ENCODE results near the gene GAMT. TPM values are rescaled to one million over a fixed set of nuclear protein-coding genes. Genes with fewer than 3 reads are reported as not detected.

The GAMT gene
- total and polyA plus RNA-seq, 2 of the 13 experiments (the other 11 are each of a cell fraction or from before 2014, with no cell fraction given) = 115 to 124 TPM

- H3K27me3 ChIP-seq (ENCODE audit: control insufficient read depth in 1 of 2, insufficient read depth in 2 of 2, low read length in 2 of 2) = peaks cover 15 to 61% of the 10 kb centered on the region in 2 experiments
- DNase-seq (ENCODE audit: low spot score) (no peak), ATAC-seq (no peak), FAIRE-seq (no peak)
- H3K9ac ChIP-seq (ENCODE audit: insufficient read depth, low read depth, low read length) = no peak overlapping the region
- no peak overlapping the region for H3K4me3 ChIP-seq (replicated peaks in 1 of 3; ENCODE audit: insufficient read depth in 1 of 3, low read depth in 2 of 3, low read length in 3 of 3)
- no peaks in the 10 kb centered on the region for H3K79me2 ChIP-seq (ENCODE audit: insufficient read depth, low read length)
- ChIA-PET POLR2A (no interaction called here), CTCF (ENCODE audit: low intra/inter-chr PET ratio, low total read pairs) (no interaction called here)
- H3K9me3 ChIP-seq (ENCODE audit: low read length) = no peaks in the 10 kb centered on the region
- no peak overlapping the region for H3K27ac ChIP-seq (ENCODE audit: extremely low read length, insufficient read depth, low read length)
- no peak for TF ChIP-seq NFKB2 (CRISPR knock-in tag; IDR thresholded peaks at IDR 0.05; ENCODE audit: borderline replicate concordance)
- no peak for TF ChIP-seq RFXAP (CRISPR knock-in tag; IDR thresholded peaks at IDR 0.05; ENCODE audit: borderline replicate concordance)
- TF ChIP-seq, protein P1, sequence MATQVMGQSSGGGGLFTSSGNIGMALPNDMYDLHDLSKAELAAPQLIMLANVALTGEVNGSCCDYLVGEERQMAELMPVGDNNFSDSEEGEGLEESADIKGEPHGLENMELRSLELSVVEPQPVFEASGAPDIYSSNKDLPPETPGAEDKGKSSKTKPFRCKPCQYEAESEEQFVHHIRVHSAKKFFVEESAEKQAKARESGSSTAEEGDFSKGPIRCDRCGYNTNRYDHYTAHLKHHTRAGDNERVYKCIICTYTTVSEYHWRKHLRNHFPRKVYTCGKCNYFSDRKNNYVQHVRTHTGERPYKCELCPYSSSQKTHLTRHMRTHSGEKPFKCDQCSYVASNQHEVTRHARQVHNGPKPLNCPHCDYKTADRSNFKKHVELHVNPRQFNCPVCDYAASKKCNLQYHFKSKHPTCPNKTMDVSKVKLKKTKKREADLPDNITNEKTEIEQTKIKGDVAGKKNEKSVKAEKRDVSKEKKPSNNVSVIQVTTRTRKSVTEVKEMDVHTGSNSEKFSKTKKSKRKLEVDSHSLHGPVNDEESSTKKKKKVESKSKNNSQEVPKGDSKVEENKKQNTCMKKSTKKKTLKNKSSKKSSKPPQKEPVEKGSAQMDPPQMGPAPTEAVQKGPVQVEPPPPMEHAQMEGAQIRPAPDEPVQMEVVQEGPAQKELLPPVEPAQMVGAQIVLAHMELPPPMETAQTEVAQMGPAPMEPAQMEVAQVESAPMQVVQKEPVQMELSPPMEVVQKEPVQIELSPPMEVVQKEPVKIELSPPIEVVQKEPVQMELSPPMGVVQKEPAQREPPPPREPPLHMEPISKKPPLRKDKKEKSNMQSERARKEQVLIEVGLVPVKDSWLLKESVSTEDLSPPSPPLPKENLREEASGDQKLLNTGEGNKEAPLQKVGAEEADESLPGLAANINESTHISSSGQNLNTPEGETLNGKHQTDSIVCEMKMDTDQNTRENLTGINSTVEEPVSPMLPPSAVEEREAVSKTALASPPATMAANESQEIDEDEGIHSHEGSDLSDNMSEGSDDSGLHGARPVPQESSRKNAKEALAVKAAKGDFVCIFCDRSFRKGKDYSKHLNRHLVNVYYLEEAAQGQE (IDR thresholded peaks at IDR 0.05; ENCODE audit: borderline replicate concordance in 1 of 2, low read depth in 1 of 2, low read length in 2 of 2) = 0 out of 4 replicates have a peak, but pooled peaks of 1 of the 2 experiments have one; percentile 26
- TF ChIP-seq ZZZ3 (CRISPR knock-in tag; IDR thresholded peaks at IDR 0.05; ENCODE audit: borderline replicate concordance) = no peak
- TF ChIP-seq ZNF782 (CRISPR knock-in tag; IDR thresholded peaks at IDR 0.05; ENCODE audit: borderline replicate concordance) = no peak
- no TSS peak for BruUV-seq (replicated peaks)
- H4K20me1 ChIP-seq (ENCODE audit: insufficient read depth, low read length) = peaks cover 13% of the 10 kb centered on the region; the same call in 1 of the 2 replicates
- H3K4me2 ChIP-seq (ENCODE audit: low read depth, low read length) = no peak overlapping the region
- 58% methylated on average over 7 of the region's 9 CpGs for WGBS (ENCODE audit: low lambda C conversion rate)
- H3K36me3 ChIP-seq (replicated peaks in 1 of 2; ENCODE audit: control insufficient read depth in 1 of 2, insufficient read depth in 2 of 2, low read length in 2 of 2) = no peaks in the 10 kb centered on the region
- no peak overlapping the region for H2AFZ ChIP-seq (ENCODE audit: low read length)
- in situ Hi-C loops (cut with HindIII; ENCODE audit: extremely low pct_ligation_motif_present, low pct_unique_long_range_greater_than_20kb) = no loop called here
- intact Hi-C loops (cut with micrococcal nuclease; ENCODE audit: unreplicated experiment) = no loop called here
- H3K4me1 ChIP-seq (ENCODE audit: insufficient read depth, low read length) = peaks cover 26% of the 10 kb centered on the region
These were observed 46.6 kb upstream of the GAMT start for GRCh38 chr19:1447944-1448343.

All from HepG2 (cell line).